H1 (cell line): ENCODE measurements around the gene MAPK4. TPM values are rescaled to one million over a fixed set of nuclear protein-coding genes. Genes with fewer than 3 reads are reported as not detected.

Source experiments
- BRCA1 ChIP-seq: IDR thresholded peaks from 2 replicates; pipeline ENCODE4 v1.6.1; 2012; ENCODE audit warnings: low read depth, low read length, improper control_type of control experiment
- CBX5 ChIP-seq: fragments of 300-800, 300-1000 bp; sonication (generic); IDR thresholded peaks from 2 replicates; pipeline ENCODE4 v1.7.1; 2016; ENCODE audit warnings: antibody characterized with exemption, low read length, low read depth
- EGR1 ChIP-seq: IDR thresholded peaks from 2 replicates; pipeline ENCODE4 v1.6.1; 2011; ENCODE audit warnings: low read depth, low read length, borderline replicate concordance
- EZH2 ChIP-seq: fragments of 200-600 bp; sonication (generic); IDR thresholded peaks from 2 replicates; pipeline ENCODE4 v1.7.1; 2012; ENCODE audit warnings: low read depth, mild to moderate bottlenecking, moderate library complexity, low read length, inconsistent platforms; ENCODE audit not compliant: severe bottlenecking
- RNF2 ChIP-seq: fragments of 200-900, 300-1000 bp; sonication (generic); IDR thresholded peaks from 2 replicates; pipeline ENCODE4 v1.7.1; 2016; ENCODE audit warnings: borderline replicate concordance, low read depth, mild to moderate bottlenecking, antibody characterized with exemption, low read length; ENCODE audit not compliant: poor library complexity, severe bottlenecking; ENCODE audit errors: missing control alignments
- SP4 ChIP-seq: IDR thresholded peaks from 2 replicates; pipeline ENCODE4 v1.6.1; 2012; ENCODE audit warnings: low read length, inconsistent platforms
- TBP ChIP-seq: IDR thresholded peaks from 2 replicates; pipeline ENCODE4 v1.6.1; 2011; ENCODE audit warnings: low read depth, low read length, improper control_type of control experiment
- polyA plus RNA-seq, 7 experiments: library from polyadenylated mRNA; depleted of rRNA in 3 of 7; stranded (reverse) in 5 of 7; unstranded in 2 of 7; fragments of >200 nt in 5 of 7; fragments of 200-250 nt in 2 of 7; gene quantifications; 1 replicate in 5 of 7; 2 replicates in 1 of 7; 4 replicates in 1 of 7; pipeline versions ENCODE4 v1.2.1 to v1.2.3, GENCODE V29; 2011 to 2013; ENCODE audit warnings: missing spikeins in 2 of 7, mixed read lengths in 2 of 7
- total RNA-seq: library from RNA; stranded (reverse); fragmentation: NEBNext Ultra II Directional; extraction: Animal tissue kit (Norgen Biotek cat#: 25700); gene quantifications from 2 replicates; pipeline ENCODE4 v1.2.1, GENCODE V29; 2021
- TF ChIP-seq, protein P1 (sequence below): fragments of 300-600 bp; sonication (generic); IDR thresholded peaks from 2 replicates; pipeline ENCODE4 v1.7.1; 2012; ENCODE audit warnings: low read length, moderate library complexity, mild to moderate bottlenecking, inconsistent platforms; ENCODE audit not compliant: insufficient replicate concordance

Gene MAPK4
- total and polyA plus RNA-seq, 2 of the 8 experiments (the other 6 are each of a cell fraction or from before 2014, with no cell fraction given) = 3.2 to 3.7 TPM

DNA sequence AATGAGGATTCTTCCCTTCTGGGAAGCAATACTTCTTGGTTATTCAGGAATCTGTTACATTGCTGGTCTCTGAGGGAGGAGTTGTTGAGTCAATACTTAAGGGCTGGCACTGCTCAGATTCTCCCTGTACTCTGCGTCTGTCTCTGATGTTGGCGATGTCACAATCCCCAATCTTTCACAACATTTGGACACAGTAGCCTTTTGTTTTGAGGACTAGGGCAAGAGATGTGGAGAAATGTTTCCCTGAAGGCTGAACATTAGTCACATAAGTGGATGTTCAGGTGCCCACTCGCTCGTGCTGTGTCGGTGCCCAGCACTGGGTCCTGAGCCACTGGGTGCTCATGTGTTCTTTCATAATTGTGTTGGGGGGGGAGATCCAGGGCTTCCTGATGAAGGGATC lies 55.0 kb downstream of the MAPK4 start (continued):
- TF ChIP-seq, protein P1, sequence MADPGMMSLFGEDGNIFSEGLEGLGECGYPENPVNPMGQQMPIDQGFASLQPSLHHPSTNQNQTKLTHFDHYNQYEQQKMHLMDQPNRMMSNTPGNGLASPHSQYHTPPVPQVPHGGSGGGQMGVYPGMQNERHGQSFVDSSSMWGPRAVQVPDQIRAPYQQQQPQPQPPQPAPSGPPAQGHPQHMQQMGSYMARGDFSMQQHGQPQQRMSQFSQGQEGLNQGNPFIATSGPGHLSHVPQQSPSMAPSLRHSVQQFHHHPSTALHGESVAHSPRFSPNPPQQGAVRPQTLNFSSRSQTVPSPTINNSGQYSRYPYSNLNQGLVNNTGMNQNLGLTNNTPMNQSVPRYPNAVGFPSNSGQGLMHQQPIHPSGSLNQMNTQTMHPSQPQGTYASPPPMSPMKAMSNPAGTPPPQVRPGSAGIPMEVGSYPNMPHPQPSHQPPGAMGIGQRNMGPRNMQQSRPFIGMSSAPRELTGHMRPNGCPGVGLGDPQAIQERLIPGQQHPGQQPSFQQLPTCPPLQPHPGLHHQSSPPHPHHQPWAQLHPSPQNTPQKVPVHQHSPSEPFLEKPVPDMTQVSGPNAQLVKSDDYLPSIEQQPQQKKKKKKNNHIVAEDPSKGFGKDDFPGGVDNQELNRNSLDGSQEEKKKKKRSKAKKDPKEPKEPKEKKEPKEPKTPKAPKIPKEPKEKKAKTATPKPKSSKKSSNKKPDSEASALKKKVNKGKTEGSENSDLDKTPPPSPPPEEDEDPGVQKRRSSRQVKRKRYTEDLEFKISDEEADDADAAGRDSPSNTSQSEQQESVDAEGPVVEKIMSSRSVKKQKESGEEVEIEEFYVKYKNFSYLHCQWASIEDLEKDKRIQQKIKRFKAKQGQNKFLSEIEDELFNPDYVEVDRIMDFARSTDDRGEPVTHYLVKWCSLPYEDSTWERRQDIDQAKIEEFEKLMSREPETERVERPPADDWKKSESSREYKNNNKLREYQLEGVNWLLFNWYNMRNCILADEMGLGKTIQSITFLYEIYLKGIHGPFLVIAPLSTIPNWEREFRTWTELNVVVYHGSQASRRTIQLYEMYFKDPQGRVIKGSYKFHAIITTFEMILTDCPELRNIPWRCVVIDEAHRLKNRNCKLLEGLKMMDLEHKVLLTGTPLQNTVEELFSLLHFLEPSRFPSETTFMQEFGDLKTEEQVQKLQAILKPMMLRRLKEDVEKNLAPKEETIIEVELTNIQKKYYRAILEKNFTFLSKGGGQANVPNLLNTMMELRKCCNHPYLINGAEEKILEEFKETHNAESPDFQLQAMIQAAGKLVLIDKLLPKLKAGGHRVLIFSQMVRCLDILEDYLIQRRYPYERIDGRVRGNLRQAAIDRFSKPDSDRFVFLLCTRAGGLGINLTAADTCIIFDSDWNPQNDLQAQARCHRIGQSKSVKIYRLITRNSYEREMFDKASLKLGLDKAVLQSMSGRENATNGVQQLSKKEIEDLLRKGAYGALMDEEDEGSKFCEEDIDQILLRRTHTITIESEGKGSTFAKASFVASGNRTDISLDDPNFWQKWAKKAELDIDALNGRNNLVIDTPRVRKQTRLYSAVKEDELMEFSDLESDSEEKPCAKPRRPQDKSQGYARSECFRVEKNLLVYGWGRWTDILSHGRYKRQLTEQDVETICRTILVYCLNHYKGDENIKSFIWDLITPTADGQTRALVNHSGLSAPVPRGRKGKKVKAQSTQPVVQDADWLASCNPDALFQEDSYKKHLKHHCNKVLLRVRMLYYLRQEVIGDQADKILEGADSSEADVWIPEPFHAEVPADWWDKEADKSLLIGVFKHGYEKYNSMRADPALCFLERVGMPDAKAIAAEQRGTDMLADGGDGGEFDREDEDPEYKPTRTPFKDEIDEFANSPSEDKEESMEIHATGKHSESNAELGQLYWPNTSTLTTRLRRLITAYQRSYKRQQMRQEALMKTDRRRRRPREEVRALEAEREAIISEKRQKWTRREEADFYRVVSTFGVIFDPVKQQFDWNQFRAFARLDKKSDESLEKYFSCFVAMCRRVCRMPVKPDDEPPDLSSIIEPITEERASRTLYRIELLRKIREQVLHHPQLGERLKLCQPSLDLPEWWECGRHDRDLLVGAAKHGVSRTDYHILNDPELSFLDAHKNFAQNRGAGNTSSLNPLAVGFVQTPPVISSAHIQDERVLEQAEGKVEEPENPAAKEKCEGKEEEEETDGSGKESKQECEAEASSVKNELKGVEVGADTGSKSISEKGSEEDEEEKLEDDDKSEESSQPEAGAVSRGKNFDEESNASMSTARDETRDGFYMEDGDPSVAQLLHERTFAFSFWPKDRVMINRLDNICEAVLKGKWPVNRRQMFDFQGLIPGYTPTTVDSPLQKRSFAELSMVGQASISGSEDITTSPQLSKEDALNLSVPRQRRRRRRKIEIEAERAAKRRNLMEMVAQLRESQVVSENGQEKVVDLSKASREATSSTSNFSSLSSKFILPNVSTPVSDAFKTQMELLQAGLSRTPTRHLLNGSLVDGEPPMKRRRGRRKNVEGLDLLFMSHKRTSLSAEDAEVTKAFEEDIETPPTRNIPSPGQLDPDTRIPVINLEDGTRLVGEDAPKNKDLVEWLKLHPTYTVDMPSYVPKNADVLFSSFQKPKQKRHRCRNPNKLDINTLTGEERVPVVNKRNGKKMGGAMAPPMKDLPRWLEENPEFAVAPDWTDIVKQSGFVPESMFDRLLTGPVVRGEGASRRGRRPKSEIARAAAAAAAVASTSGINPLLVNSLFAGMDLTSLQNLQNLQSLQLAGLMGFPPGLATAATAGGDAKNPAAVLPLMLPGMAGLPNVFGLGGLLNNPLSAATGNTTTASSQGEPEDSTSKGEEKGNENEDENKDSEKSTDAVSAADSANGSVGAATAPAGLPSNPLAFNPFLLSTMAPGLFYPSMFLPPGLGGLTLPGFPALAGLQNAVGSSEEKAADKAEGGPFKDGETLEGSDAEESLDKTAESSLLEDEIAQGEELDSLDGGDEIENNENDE = no peak
- TF ChIP-seq EZH2 (no peak), RNF2 (no peak), TBP (no peak), CBX5 (no peak), SP4 (no peak), EGR1 (no peak), BRCA1 (no peak)
